ENCODE results near the gene EPB41L4B.
A peak's percentile ranks its signal among the peaks of the same experiment; 100 is the strongest.

Gene EPB41L4B

GRCh38 chr9:109321727-109322126 lies 868 bp upstream of the EPB41L4B start:
- no peaks in the 10 kb centered on the region for H3K27me3 ChIP-seq (ENCODE audit: control insufficient read depth, insufficient read depth, low read length)
- no CpG with 5 or more reads among the region's 5 CpGs for WGBS (ENCODE audit: insufficient coverage, insufficient read length)
- H3K27ac ChIP-seq (ENCODE audit: low read length), result no peak overlapping the region
- H3K9me3 ChIP-seq (ENCODE audit: control insufficient read depth, insufficient read depth, low read length), result no peaks in the 10 kb centered on the region
- no peak overlapping the region for H3K4me3 ChIP-seq (ENCODE audit: low read length)
- peaks cover 6% of the 10 kb centered on the region for H3K4me1 ChIP-seq (ENCODE audit: control insufficient read depth, insufficient read depth, low read length)
- DNase-seq (ENCODE audit: low read depth, low spot score), result no peak
- H3K36me3 ChIP-seq (ENCODE audit: control insufficient read depth, insufficient read depth, low read length), result no peaks in the 10 kb centered on the region

- Histone ChIP-seq H3K27me3 (ENCODE audit: control insufficient read depth, insufficient read depth, low read length) (no peaks in the 10 kb centered on the region), H3K36me3 (ENCODE audit: control insufficient read depth, insufficient read depth, low read length) (no peaks in the 10 kb centered on the region), H3K9me3 (ENCODE audit: control insufficient read depth, insufficient read depth, low read length) (no peaks in the 10 kb centered on the region), H3K4me1 (ENCODE audit: control insufficient read depth, insufficient read depth, low read length) (peaks cover 10% of the 10 kb centered on the region), H3K27ac (ENCODE audit: low read length) (no peak overlapping the region), H3K4me3 (ENCODE audit: low read length) (peak overlapping the region; percentile 97; the same call in 1 of the 2 replicates)
- no CpG with 5 or more reads among the region's 77 CpGs for WGBS (ENCODE audit: insufficient coverage, insufficient read length)
- no peak for DNase-seq (ENCODE audit: low read depth, low spot score)
Measured at GRCh38 chr9:109320331-109320741, 523 bp downstream of the EPB41L4B start.

GRCh38 chr9:109319626-109320241 lies 1.1 kb downstream of the EPB41L4B start:
- H3K27ac ChIP-seq (ENCODE audit: low read length), result no peak overlapping the region
- no peaks in the 10 kb centered on the region for H3K36me3 ChIP-seq (ENCODE audit: control insufficient read depth, insufficient read depth, low read length)
- DNase-seq (ENCODE audit: low read depth, low spot score), result no peak
- peak overlapping the region; percentile 97 for H3K4me3 ChIP-seq (ENCODE audit: low read length)
- no CpG with 5 or more reads among the region's 42 CpGs for WGBS (ENCODE audit: insufficient coverage, insufficient read length)
- H3K9me3 ChIP-seq (ENCODE audit: control insufficient read depth, insufficient read depth, low read length), result no peaks in the 10 kb centered on the region
- H3K4me1 ChIP-seq (ENCODE audit: control insufficient read depth, insufficient read depth, low read length), result peaks cover 14% of the 10 kb centered on the region
- no peaks in the 10 kb centered on the region for H3K27me3 ChIP-seq (ENCODE audit: control insufficient read depth, insufficient read depth, low read length)

- Histone ChIP-seq H3K27me3 (ENCODE audit: control insufficient read depth, insufficient read depth, low read length) (no peaks in the 10 kb centered on the region), H3K4me1 (ENCODE audit: control insufficient read depth, insufficient read depth, low read length) (peaks cover 16% of the 10 kb centered on the region), H3K9me3 (ENCODE audit: control insufficient read depth, insufficient read depth, low read length) (no peaks in the 10 kb centered on the region), H3K27ac (ENCODE audit: low read length) (peak overlapping the region; percentile 57), H3K4me3 (ENCODE audit: low read length) (peak overlapping the region; percentile 97), H3K36me3 (ENCODE audit: control insufficient read depth, insufficient read depth, low read length) (no peaks in the 10 kb centered on the region)
- DNase-seq (ENCODE audit: low read depth, low spot score), result no peak
- WGBS (ENCODE audit: insufficient coverage, insufficient read length), result no CpG with 5 or more reads among the region's 41 CpGs
Measured at GRCh38 chr9:109319017-109319625, 1.7 kb downstream of the EPB41L4B start.

GRCh38 chr9:109317979-109318741 lies 2.7 kb downstream of the EPB41L4B start:
- peak; percentile 50 for DNase-seq (ENCODE audit: low read depth, low spot score)
- Histone ChIP-seq H3K9me3 (ENCODE audit: control insufficient read depth, insufficient read depth, low read length) (no peaks in the 10 kb centered on the region), H3K27me3 (ENCODE audit: control insufficient read depth, insufficient read depth, low read length) (no peaks in the 10 kb centered on the region), H3K36me3 (ENCODE audit: control insufficient read depth, insufficient read depth, low read length) (no peaks in the 10 kb centered on the region), H3K4me3 (ENCODE audit: low read length) (peak overlapping the region; percentile 20; the same call in 1 of the 2 replicates), H3K27ac (ENCODE audit: low read length) (peak overlapping the region; percentile 57), H3K4me1 (ENCODE audit: control insufficient read depth, insufficient read depth, low read length) (peaks cover 21% of the 10 kb centered on the region)
- WGBS (ENCODE audit: insufficient coverage, insufficient read length), result no CpG with 5 or more reads among the region's 13 CpGs

GRCh38 chr9:109317311-109317978 lies 3.4 kb downstream of the EPB41L4B start:
- Histone ChIP-seq H3K9me3 (ENCODE audit: control insufficient read depth, insufficient read depth, low read length) (no peaks in the 10 kb centered on the region), H3K4me3 (ENCODE audit: low read length) (no peak overlapping the region), H3K27ac (ENCODE audit: low read length) (no peak overlapping the region), H3K27me3 (ENCODE audit: control insufficient read depth, insufficient read depth, low read length) (no peaks in the 10 kb centered on the region), H3K36me3 (ENCODE audit: control insufficient read depth, insufficient read depth, low read length) (no peaks in the 10 kb centered on the region), H3K4me1 (ENCODE audit: control insufficient read depth, insufficient read depth, low read length) (peaks cover 21% of the 10 kb centered on the region)
- WGBS (ENCODE audit: insufficient coverage, insufficient read length), result no CpG with 5 or more reads among the region's 13 CpGs
- DNase-seq (ENCODE audit: low read depth, low spot score), result no peak

GRCh38 chr9:109316207-109316640 lies 4.6 kb downstream of the EPB41L4B start:
- H3K27me3 ChIP-seq (ENCODE audit: control insufficient read depth, insufficient read depth, low read length), result no peaks in the 10 kb centered on the region
- no peaks in the 10 kb centered on the region for H3K9me3 ChIP-seq (ENCODE audit: control insufficient read depth, insufficient read depth, low read length)
- no CpG with 5 or more reads among the region's 12 CpGs for WGBS (ENCODE audit: insufficient coverage, insufficient read length)
- H3K4me1 ChIP-seq (ENCODE audit: control insufficient read depth, insufficient read depth, low read length), result peaks cover 21% of the 10 kb centered on the region
- H3K4me3 ChIP-seq (ENCODE audit: low read length), result no peak overlapping the region
- H3K36me3 ChIP-seq (ENCODE audit: control insufficient read depth, insufficient read depth, low read length), result no peaks in the 10 kb centered on the region
- no peak for DNase-seq (ENCODE audit: low read depth, low spot score)
- H3K27ac ChIP-seq (ENCODE audit: low read length), result no peak overlapping the region

- Histone ChIP-seq H3K36me3 (ENCODE audit: control insufficient read depth, insufficient read depth, low read length) (no peaks in the 10 kb centered on the region), H3K4me3 (ENCODE audit: low read length) (no peak overlapping the region), H3K9me3 (ENCODE audit: control insufficient read depth, insufficient read depth, low read length) (no peaks in the 10 kb centered on the region), H3K4me1 (ENCODE audit: control insufficient read depth, insufficient read depth, low read length) (peaks cover 21% of the 10 kb centered on the region), H3K27me3 (ENCODE audit: control insufficient read depth, insufficient read depth, low read length) (no peaks in the 10 kb centered on the region), H3K27ac (ENCODE audit: low read length) (no peak overlapping the region)
- no CpG with 5 or more reads among the region's 7 CpGs for WGBS (ENCODE audit: insufficient coverage, insufficient read length)
- DNase-seq (ENCODE audit: low read depth, low spot score), result no peak
Measured at GRCh38 chr9:109315480-109316206, 5.2 kb downstream of the EPB41L4B start.

- H3K36me3 ChIP-seq (ENCODE audit: control insufficient read depth, insufficient read depth, low read length), result no peaks in the 10 kb centered on the region
- H3K27me3 ChIP-seq (ENCODE audit: control insufficient read depth, insufficient read depth, low read length), result no peaks in the 10 kb centered on the region
- no peak for DNase-seq (ENCODE audit: low read depth, low spot score)
- H3K9me3 ChIP-seq (ENCODE audit: control insufficient read depth, insufficient read depth, low read length), result no peaks in the 10 kb centered on the region
- no peak overlapping the region for H3K27ac ChIP-seq (ENCODE audit: low read length)
- peaks cover 21% of the 10 kb centered on the region for H3K4me1 ChIP-seq (ENCODE audit: control insufficient read depth, insufficient read depth, low read length)
- no CpG with 5 or more reads among the region's 13 CpGs for WGBS (ENCODE audit: insufficient coverage, insufficient read length)
- no peak overlapping the region for H3K4me3 ChIP-seq (ENCODE audit: low read length)
Measured at GRCh38 chr9:109314011-109314531, 6.8 kb downstream of the EPB41L4B start.
